Stimulated activated CD4-positive, alpha-beta T cell treated with anti-CD3 and anti-CD28 coated beads, Interleukin-1b, Interleukin-23, amount 100 ng/mL, for 48 hours (primary cell): Measurements from ENCODE around the gene IL20RA.
"Not testable (repeated sequence)": the region's sequence is repeated elsewhere in the genome, so short reads cannot be mapped to it uniquely, and the experiment has no call there.

Experiments used
- DNase-seq: peaks from one replicate; pipeline ENCODE4 v3.0.0-alpha.2; 2020

The IL20RA gene, protein sequence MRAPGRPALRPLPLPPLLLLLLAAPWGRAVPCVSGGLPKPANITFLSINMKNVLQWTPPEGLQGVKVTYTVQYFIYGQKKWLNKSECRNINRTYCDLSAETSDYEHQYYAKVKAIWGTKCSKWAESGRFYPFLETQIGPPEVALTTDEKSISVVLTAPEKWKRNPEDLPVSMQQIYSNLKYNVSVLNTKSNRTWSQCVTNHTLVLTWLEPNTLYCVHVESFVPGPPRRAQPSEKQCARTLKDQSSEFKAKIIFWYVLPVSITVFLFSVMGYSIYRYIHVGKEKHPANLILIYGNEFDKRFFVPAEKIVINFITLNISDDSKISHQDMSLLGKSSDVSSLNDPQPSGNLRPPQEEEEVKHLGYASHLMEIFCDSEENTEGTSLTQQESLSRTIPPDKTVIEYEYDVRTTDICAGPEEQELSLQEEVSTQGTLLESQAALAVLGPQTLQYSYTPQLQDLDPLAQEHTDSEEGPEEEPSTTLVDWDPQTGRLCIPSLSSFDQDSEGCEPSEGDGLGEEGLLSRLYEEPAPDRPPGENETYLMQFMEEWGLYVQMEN

GRCh38 chr6:137044366-137045221, at the start of gene IL20RA:
IL20RA (minus strand) TSS chr6:137044965; CDS start chr6:137044728, 237 bp downstream.
- no peak for DNase-seq

GRCh38 chr6:137093183-137094069, 48.7 kb upstream of the IL20RA start:
- DNase-seq = no peak

GRCh38 chr6:137092018-137092417, 47.3 kb upstream of the IL20RA start:
- no peak for DNase-seq

GRCh38 chr6:137089305-137089704, 44.5 kb upstream of the IL20RA start:
- no peak for DNase-seq

- DNase-seq = no peak
These were observed 43.1 kb upstream of the IL20RA start for GRCh38 chr6:137087902-137088301.

- no peak for DNase-seq
These were observed 41.3 kb upstream of the IL20RA start for GRCh38 chr6:137086031-137086430.

GRCh38 chr6:137084865-137085617, 40.3 kb upstream of the IL20RA start:
- DNase-seq = no peak

DNA sequence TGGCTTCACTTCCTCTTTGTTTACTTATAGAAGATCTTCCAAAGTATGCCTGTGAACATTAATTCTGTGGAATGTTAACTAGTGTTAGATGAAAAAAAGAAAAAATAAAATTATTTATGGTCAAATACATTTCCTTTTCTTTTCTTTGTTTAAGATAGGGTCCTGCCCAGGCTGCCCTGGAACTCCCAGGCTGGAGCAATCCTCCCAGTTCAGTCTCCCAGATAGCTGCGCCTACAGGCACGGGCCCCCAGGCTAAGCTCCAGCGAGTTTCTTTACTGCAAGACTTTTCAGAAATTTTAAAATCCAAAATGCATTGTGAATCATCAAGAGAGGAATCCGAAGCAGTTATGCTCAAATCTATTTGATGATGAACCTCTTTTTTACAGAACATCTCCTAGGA, 39.3 kb upstream of the IL20RA start:
- DNase-seq = no peak

- DNase-seq = no peak
These were observed 37.2 kb upstream of the IL20RA start for GRCh38 chr6:137081997-137082396.

DNA sequence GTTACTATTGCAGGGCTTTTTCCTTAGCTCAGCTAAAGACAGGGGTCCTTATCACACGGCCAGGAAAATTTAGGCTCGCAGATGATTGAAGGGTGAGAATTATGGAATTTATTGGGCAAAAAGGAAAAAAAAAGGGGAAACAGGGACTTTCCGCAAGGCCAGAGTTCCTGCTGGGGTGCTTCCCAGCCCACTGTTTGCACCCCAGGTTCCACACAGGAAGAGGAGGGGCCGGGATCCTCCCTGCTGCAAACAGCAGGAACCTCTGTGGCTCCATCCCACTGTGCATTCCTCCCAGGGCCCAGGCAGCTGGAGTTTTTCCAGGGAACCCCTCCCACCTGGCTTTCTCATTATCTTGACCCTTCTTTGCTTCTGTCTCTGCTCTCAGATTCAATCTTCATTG, 35.9 kb upstream of the IL20RA start:
- no peak for DNase-seq

DNA sequence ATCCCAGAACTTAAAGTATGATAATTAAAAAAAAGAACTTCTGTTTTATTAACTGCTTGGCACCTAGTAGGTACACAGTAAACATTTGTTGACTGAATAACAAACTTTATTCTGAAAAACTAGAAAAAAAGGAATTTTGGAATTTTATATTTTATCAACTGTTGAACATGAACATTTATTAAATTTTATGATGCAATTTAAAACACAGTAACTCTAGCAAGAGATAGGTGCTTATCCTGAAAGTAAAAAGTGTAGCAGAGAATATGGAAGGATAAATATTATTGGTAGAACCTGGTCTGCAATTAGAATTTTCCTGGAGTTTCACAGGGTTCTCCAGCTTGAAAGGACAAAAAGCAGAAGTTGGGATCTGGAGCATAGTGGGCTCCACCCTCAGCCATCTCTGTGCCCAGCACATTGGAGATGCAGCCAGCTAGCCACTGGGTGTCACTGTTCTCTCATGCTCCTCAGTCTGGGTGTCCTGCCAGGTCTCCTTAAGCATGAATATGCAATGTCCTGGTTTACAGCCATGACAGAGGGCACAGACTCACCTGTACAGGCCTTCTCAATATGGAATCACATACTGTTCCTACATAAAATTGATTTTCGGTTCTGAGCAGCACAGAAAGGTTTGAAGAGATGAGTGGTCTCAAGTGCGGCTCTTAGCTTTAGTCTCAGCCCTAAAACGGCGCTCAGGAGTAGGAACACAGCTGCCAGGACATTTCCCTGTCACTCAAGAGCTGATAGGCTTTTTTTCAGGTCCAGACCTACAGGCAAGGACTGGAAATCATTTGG, 31.7 kb upstream of the IL20RA start:
- peak; percentile 58 for DNase-seq

DNA sequence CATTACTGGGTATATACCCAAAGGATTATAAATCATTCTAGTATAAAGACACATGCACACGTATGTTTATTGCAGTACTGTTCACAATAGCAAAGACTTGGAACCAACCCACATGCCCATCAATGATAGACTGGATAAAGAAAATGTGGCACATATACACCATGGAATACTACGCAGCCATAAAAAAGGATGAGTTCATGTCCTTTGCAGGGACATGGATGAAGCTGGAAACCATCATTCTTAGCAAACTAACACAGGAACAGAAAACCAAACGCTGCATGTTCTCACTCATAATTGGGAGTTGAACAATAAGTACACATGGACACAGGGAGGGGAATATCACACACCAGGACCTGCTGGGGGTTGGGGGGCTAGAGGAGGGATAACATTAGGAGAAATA, 31.0 kb upstream of the IL20RA start:
- DNase-seq = not testable (repeated sequence)

- no peak for DNase-seq
These were observed 25.5 kb upstream of the IL20RA start for GRCh38 chr6:137070303-137070702.

DNA sequence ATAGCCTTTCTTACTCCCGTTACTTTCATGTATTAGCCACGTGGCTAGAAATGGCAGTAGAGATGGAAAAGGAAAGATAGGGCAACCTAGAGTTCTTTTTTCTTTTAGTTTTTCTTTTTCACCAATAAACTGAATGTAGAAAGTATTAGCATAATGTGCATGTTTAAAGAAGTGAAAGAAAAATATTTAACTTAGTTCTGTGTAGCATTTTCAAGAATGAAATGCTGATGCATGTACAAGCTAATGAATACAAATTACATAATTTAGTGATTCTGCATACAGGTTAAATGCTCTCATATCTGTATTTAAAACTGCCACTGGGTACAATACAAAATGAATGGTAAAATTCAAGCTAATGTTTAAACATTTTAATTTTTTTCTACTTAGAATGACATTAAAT, 22.6 kb upstream of the IL20RA start:
- DNase-seq = no peak

GRCh38 chr6:137058037-137058436, 13.3 kb upstream of the IL20RA start:
- DNase-seq = no peak

GRCh38 chr6:137056121-137056880, 11.5 kb upstream of the IL20RA start:
- DNase-seq = no peak

DNA sequence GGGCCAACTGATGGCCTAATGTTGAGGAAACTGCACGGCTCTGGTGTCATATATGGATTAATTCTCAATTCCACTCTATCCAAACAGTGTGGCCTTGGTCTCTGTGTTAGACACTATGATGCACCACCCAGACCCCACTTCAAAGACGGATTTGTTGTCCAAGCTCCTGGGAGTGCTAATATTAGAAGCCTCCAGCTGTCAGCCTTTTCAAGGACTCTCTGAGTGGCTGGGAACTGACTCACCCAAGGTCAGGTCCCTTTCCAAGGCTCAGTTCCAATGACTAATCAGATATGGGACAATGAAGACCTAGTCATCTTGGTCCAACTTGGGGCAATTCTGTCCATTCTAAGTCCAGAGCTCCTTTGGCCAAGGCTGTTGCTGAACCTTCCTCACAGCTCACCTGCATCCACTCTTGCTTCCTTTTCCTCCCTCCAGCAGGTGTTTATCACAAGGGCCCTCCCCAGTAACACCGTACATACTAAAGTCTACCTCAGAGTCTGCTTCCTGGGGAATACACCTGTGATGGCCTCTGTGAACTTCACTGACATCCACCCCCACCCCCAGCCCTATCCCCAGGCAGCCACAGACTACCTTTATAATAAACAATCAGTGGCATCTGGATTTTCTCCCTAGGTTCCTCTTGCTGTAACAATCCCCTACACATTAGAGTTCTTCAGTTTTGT, 7.2 kb upstream of the IL20RA start:
- DNase-seq = no peak

DNA sequence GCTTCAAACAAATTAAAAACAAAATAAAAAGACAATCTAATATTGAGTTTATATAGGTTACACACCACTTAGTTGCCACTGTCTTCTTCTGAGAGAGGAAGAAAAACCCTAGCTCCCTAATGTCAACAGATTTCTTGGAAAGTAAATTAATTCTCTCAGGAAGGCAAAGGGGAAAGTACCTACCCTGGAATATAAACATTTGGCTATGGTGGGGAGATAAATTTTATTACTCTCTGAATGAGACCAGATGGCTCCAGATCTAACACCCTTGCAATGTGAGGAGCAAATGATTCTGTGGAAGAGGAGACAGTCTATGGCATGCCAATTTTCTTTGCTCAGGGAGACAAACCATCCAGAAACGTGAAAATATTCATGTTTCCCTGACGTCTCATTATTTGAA, 4.3 kb upstream of the IL20RA start:
- DNase-seq = no peak

GRCh38 chr6:137046871-137047412, 2.2 kb upstream of the IL20RA start:
- no peak for DNase-seq
